Right atrium auricular region (tissue), 2 donors: ENCODE measurements around the gene ZBTB20. TPM values are rescaled to one million over a fixed set of nuclear protein-coding genes. Genes with fewer than 3 reads are reported as not detected.

ENCODE experiments used
- DNase-seq: peaks from one replicate; pipeline ENCODE4 v3.0.0-alpha.2; 2019; ENCODE audit warnings: low spot score
- H3K27ac ChIP-seq, 2 donors: fragments of 200-600 bp; sonication (generic); 1 replicate in 1 of 2; 2 replicates in 1 of 2; pipeline ENCODE4 v1.5.1; 2016 to 2019
- H3K27me3 ChIP-seq, 2 donors: fragments of 200-600 bp; sonication (generic); one replicate each; pipeline versions ENCODE4 v1.5.1 to v1.6.0; 2017 to 2019
- H3K36me3 ChIP-seq: fragments of 200-600 bp; sonication (generic); one replicate; pipeline ENCODE4 v1.5.1; 2016
- H3K4me1 ChIP-seq, 2 donors: fragments of 200-600 bp; sonication (generic); one replicate each; pipeline versions ENCODE4 v1.5.1 to v1.6.0; 2017 to 2019
- H3K4me3 ChIP-seq, 2 donors: fragments of 200-600 bp; sonication (generic); 1 replicate in 1 of 2; 2 replicates in 1 of 2; pipeline ENCODE4 v1.5.1; 2017 to 2019; ENCODE audit warnings: mild to moderate bottlenecking in 1 of 2, moderate library complexity in 1 of 2
- H3K9me3 ChIP-seq, 2 donors: fragments of 200-600 bp; sonication (generic); one replicate each; pipeline ENCODE4 v1.5.1; 2019
- total RNA-seq, 2 donors: library from RNA; depleted of rRNA; stranded (reverse); fragments of >200 nt; gene quantifications; one replicate each; pipeline ENCODE4 v1.1.0, GENCODE V29; 2016
- TF ChIP-seq, protein P1 (sequence below), 2 donors: fragments of 200-600 bp; sonication (generic); IDR thresholded peaks; one replicate each; pipeline ENCODE4 v1.5.1; 2019; ENCODE audit warnings: antibody characterized with exemption in 2 of 2

Gene ZBTB20
- total RNA-seq, 2 donors from 2014 or later: 84.6 to 90.8 TPM

- DNase-seq: no peak
- Histone ChIP-seq H3K4me1 (peaks cover 0 to 44% of the 10 kb centered on the region in 2 donors), H3K27ac (no peak overlapping the region), H3K9me3 (no peaks in the 10 kb centered on the region), H3K27me3 (no peaks in the 10 kb centered on the region), H3K4me3 (no peak overlapping the region), H3K36me3 (no peaks in the 10 kb centered on the region)
- TF ChIP-seq, protein P1, sequence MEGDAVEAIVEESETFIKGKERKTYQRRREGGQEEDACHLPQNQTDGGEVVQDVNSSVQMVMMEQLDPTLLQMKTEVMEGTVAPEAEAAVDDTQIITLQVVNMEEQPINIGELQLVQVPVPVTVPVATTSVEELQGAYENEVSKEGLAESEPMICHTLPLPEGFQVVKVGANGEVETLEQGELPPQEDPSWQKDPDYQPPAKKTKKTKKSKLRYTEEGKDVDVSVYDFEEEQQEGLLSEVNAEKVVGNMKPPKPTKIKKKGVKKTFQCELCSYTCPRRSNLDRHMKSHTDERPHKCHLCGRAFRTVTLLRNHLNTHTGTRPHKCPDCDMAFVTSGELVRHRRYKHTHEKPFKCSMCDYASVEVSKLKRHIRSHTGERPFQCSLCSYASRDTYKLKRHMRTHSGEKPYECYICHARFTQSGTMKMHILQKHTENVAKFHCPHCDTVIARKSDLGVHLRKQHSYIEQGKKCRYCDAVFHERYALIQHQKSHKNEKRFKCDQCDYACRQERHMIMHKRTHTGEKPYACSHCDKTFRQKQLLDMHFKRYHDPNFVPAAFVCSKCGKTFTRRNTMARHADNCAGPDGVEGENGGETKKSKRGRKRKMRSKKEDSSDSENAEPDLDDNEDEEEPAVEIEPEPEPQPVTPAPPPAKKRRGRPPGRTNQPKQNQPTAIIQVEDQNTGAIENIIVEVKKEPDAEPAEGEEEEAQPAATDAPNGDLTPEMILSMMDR (IDR thresholded peaks at IDR 0.05): no peak
Observed at GRCh38 chr3:114563720-114564119, 583.4 kb downstream of the ZBTB20 start.

- no peak overlapping the region for H3K4me3 ChIP-seq
- TF ChIP-seq, protein P1 (IDR thresholded peaks at IDR 0.05): no peak
- H3K9me3 ChIP-seq: no peaks in the 10 kb centered on the region
- H3K4me1 ChIP-seq: peaks cover 0 to 32% of the 10 kb centered on the region in 2 donors
- no peak for DNase-seq
- no peaks in the 10 kb centered on the region for H3K27me3 ChIP-seq
- H3K27ac ChIP-seq: no peak overlapping the region
- H3K36me3 ChIP-seq: no peaks in the 10 kb centered on the region
Observed at GRCh38 chr3:114562557-114562956, 584.5 kb downstream of the ZBTB20 start.

GRCh38 chr3:114558271-114558670, 588.8 kb downstream of the ZBTB20 start:
- Histone ChIP-seq H3K4me3 (no peak overlapping the region), H3K27me3 (no peaks in the 10 kb centered on the region), H3K27ac (peak overlapping the region; percentile 32 to 43), H3K4me1 (peaks cover 0 to 35% of the 10 kb centered on the region in 2 donors), H3K36me3 (no peaks in the 10 kb centered on the region), H3K9me3 (no peaks in the 10 kb centered on the region)
- no peak for DNase-seq
- TF ChIP-seq, protein P1 (IDR thresholded peaks at IDR 0.05): no peak

DNA sequence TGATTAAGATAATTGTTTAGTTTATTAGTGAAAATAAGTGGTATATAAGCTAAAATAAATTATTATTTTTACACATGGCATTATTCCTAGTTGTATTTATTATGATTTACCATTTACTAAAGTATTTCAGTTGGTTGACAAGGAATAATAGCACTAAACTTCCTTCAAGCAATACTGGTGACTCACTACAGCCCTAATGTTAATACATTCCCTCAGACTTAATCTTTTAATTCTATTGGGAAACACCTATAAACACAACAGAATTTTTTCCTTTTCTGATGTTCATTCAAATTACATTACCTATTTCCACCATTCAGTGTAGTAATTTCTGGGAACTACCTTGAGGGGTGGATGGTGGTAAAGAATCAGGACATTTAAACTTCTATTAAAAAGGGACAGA, 589.3 kb downstream of the ZBTB20 start:
- DNase-seq: no peak
- TF ChIP-seq, protein P1 (IDR thresholded peaks at IDR 0.05): no peak
- H3K4me1 ChIP-seq: peaks cover 0 to 31% of the 10 kb centered on the region in 2 donors
- H3K36me3 ChIP-seq: no peaks in the 10 kb centered on the region
- no peak overlapping the region for H3K4me3 ChIP-seq
- no peaks in the 10 kb centered on the region for H3K27me3 ChIP-seq
- no peaks in the 10 kb centered on the region for H3K9me3 ChIP-seq
- peak overlapping the region in 1 of 2 donors; percentile 43 for H3K27ac ChIP-seq

GRCh38 chr3:114556657-114557213, 590.4 kb downstream of the ZBTB20 start:
- TF ChIP-seq, protein P1 (IDR thresholded peaks at IDR 0.05): no peak
- Histone ChIP-seq H3K27ac (no peak overlapping the region), H3K4me1 (peaks cover 0 to 25% of the 10 kb centered on the region in 2 donors), H3K4me3 (no peak overlapping the region), H3K36me3 (no peaks in the 10 kb centered on the region), H3K27me3 (no peaks in the 10 kb centered on the region), H3K9me3 (no peaks in the 10 kb centered on the region)
- DNase-seq: no peak

GRCh38 chr3:114554731-114555130, 592.4 kb downstream of the ZBTB20 start:
- H3K27ac ChIP-seq: peak overlapping the region in 1 of 2 donors; percentile 58
- TF ChIP-seq, protein P1 (IDR thresholded peaks at IDR 0.05): no peak
- H3K36me3 ChIP-seq: no peaks in the 10 kb centered on the region
- no peaks in the 10 kb centered on the region for H3K27me3 ChIP-seq
- no peak for DNase-seq
- no peak overlapping the region for H3K4me3 ChIP-seq
- no peaks in the 10 kb centered on the region for H3K9me3 ChIP-seq
- H3K4me1 ChIP-seq: peaks cover 0 to 24% of the 10 kb centered on the region in 2 donors
